HCT116 (cell line): ENCODE data around the gene DIDO1. TPM values are rescaled to one million over a fixed set of nuclear protein-coding genes. Genes with fewer than 3 reads are reported as not detected.

ENCODE experiments used
- ATAC-seq: fragments of 200-7000 bp; cut with Tn5 transposase; 2 replicates; pipeline ENCODE4 v1.9.1; 2020; ENCODE audit warnings: mild to moderate bottlenecking, moderate library complexity
- BruUV-seq: library from RNA; stranded (reverse); fragments of 400-500 nt; replicated peaks from 2 replicates; lab custom pipeline; 2021; lab: Mats Ljungman, UMichigan
- CTCF ChIA-PET: fragments of 300-600 bp; sonication (Branson Sonifier 250); formaldehyde crosslinking; loops from one replicate; lab custom pipeline; 2021; ENCODE audit warnings: antibody characterized with exemption; lab: Charles Lee
- POLR2A ChIA-PET: fragments of 300-600, 350-600 bp; sonication (Branson Sonifier 250); formaldehyde crosslinking; loops from one replicate; lab custom pipeline; 2021; ENCODE audit warnings: antibody characterized with exemption; lab: Charles Lee
- RAD21 ChIA-PET, 2 experiments: fragments of 300-600 bp; sonication (Branson Sonifier 250); formaldehyde crosslinking; loops; one replicate each; lab custom pipeline; 2023; ENCODE audit warnings: low total read pairs in 2 of 2; ENCODE audit not compliant: uncharacterized antibody in 2 of 2, unreplicated experiment in 2 of 2, low non-redundant PET in 1 of 2; lab: Charles Lee
- DNase-seq: peaks from one replicate; pipeline ENCODE4 v3.0.0-alpha.2; 2010; ENCODE audit warnings: low read depth, low spot score
- H2AFZ ChIP-seq: fragments of 200-600 bp; shearing (Covaris generic), sonication (generic); 2 replicates; pipeline ENCODE4 v1.6.1; 2017; ENCODE audit warnings: low read depth, mixed run types, mixed read lengths, antibody characterized with exemption, low read length; ENCODE audit not compliant: poor library complexity, severe bottlenecking
- H3K27ac ChIP-seq: 2 replicates; pipeline ENCODE4 v1.5.1; 2012; ENCODE audit warnings: low read depth, low read length
- H3K27me3 ChIP-seq: fragments of 200-600 bp; sonication (generic); 2 replicates; pipeline ENCODE4 v1.6.1; 2016; ENCODE audit warnings: mixed run types, low read length, mixed read lengths; ENCODE audit not compliant: insufficient read depth
- H3K36me3 ChIP-seq, 2 experiments: fragments of 200-500 bp in 1 of 2; fragments of 200-600 bp in 1 of 2; sonication (Bioruptor generic) in 1 of 2; sonication (generic) in 1 of 2; 2 replicates each; pipeline versions ENCODE4 v1.5.1 to v1.6.1; 2014 to 2016; ENCODE audit warnings: low read length in 2 of 2, inconsistent platforms in 1 of 2, mixed read lengths in 1 of 2, mixed run types in 1 of 2; ENCODE audit not compliant: insufficient read depth in 2 of 2, control insufficient read depth in 1 of 2
- H3K4me1 ChIP-seq, 2 experiments: fragments of 200-600 bp in 1 of 2; sonication (generic) in 1 of 2; 2 replicates each; pipeline versions ENCODE4 v1.5.1 to v1.6.1; 2012 to 2017; ENCODE audit warnings: low read length in 2 of 2, inconsistent platforms in 1 of 2, mild to moderate bottlenecking in 1 of 2, mixed read lengths in 1 of 2, mixed run types in 1 of 2, moderate library complexity in 1 of 2; ENCODE audit not compliant: insufficient read depth in 2 of 2, control insufficient read depth in 1 of 2
- H3K4me2 ChIP-seq: fragments of 200-600 bp; sonication (generic); 2 replicates; pipeline ENCODE4 v1.6.1; 2017; ENCODE audit warnings: mixed run types, low read length, mixed read lengths
- H3K4me3 ChIP-seq, 2 experiments: fragments of 200-600 bp in 1 of 2; sonication (generic) in 1 of 2; replicated peaks in 1 of 2; 2 replicates each; pipeline ENCODE4 v1.5.1; 2011 to 2016; ENCODE audit warnings: low read length in 2 of 2, control low read depth in 1 of 2, low read depth in 1 of 2, mild to moderate bottlenecking in 1 of 2, mixed read lengths in 1 of 2, mixed run types in 1 of 2
- H3K79me2 ChIP-seq: fragments of 200-600 bp; sonication (generic); 2 replicates; pipeline ENCODE4 v1.6.1; 2017; ENCODE audit warnings: mild to moderate bottlenecking, mixed run types, low read length, moderate library complexity, mixed read lengths; ENCODE audit not compliant: insufficient read depth
- H3K9ac ChIP-seq: fragments of 200-600 bp; sonication (generic); 2 replicates; pipeline ENCODE4 v1.6.1; 2016; ENCODE audit warnings: low read length, mixed read lengths
- H3K9me2 ChIP-seq: fragments of 200-600 bp; sonication (generic), shearing (Covaris generic); 2 replicates; pipeline ENCODE4 v1.6.1; 2017; ENCODE audit warnings: mixed run types, mild to moderate bottlenecking, moderate library complexity; ENCODE audit not compliant: insufficient read depth
- H3K9me3 ChIP-seq, 2 experiments: fragments of 200-500 bp in 1 of 2; fragments of 200-600 bp in 1 of 2; sonication (Bioruptor generic) in 1 of 2; sonication (generic) in 1 of 2; 2 replicates each; pipeline ENCODE4 v1.6.1; 2014 to 2017; ENCODE audit warnings: low read length in 2 of 2, mixed read lengths in 2 of 2, inconsistent platforms in 1 of 2, low read depth in 1 of 2, mild to moderate bottlenecking in 1 of 2, mixed run types in 1 of 2, moderate library complexity in 1 of 2; ENCODE audit not compliant: control insufficient read depth in 1 of 2, insufficient read depth in 1 of 2
- H4K20me1 ChIP-seq: fragments of 200-600 bp; sonication (generic), shearing (Covaris generic); 2 replicates; pipeline ENCODE4 v1.6.1; 2017; ENCODE audit warnings: mixed run types, mild to moderate bottlenecking, moderate library complexity; ENCODE audit not compliant: insufficient read depth
- CBX3 ChIP-seq: IDR thresholded peaks from 2 replicates; pipeline ENCODE4 v1.6.1; 2012; ENCODE audit warnings: low read depth
- CEBPB ChIP-seq: IDR thresholded peaks from 2 replicates; pipeline ENCODE4 v1.6.1; 2012; ENCODE audit warnings: low read depth
- EGR1 ChIP-seq: IDR thresholded peaks from 2 replicates; pipeline ENCODE4 v1.6.1; 2012; ENCODE audit warnings: low read depth
- EZH2 ChIP-seq: fragments of 200-600 bp; sonication (generic); IDR thresholded peaks from 2 replicates; pipeline ENCODE4 v1.6.1; 2017; ENCODE audit warnings: antibody characterized with exemption, mixed run types
- EZH2phosphoT487 ChIP-seq: fragments of 200-600 bp; IDR thresholded peaks from 2 replicates; pipeline ENCODE4 v1.6.1; 2018; ENCODE audit warnings: antibody characterized with exemption, borderline replicate concordance
- FOSL1 ChIP-seq: IDR thresholded peaks from 2 replicates; pipeline ENCODE4 v1.6.1; 2012; ENCODE audit warnings: low read depth
- JUND ChIP-seq: IDR thresholded peaks from 2 replicates; pipeline ENCODE4 v1.6.1; 2012
- POLR2A ChIP-seq: IDR thresholded peaks from 2 replicates; pipeline ENCODE4 v1.7.0; 2011; ENCODE audit warnings: borderline replicate concordance; ENCODE audit not compliant: insufficient read depth, insufficient read length; ENCODE audit errors: extremely low read depth
- POLR2AphosphoS5 ChIP-seq: IDR thresholded peaks from 2 replicates; pipeline ENCODE4 v1.6.1; 2011; ENCODE audit warnings: mild to moderate bottlenecking, low read depth, low read length, moderate library complexity
- RAD21 ChIP-seq: IDR thresholded peaks from 2 replicates; pipeline ENCODE4 v1.6.1; 2012; ENCODE audit warnings: low read depth, mild to moderate bottlenecking
- SIN3A ChIP-seq: IDR thresholded peaks from 2 replicates; pipeline ENCODE4 v1.6.1; 2012; ENCODE audit warnings: low read depth
- SP1 ChIP-seq: IDR thresholded peaks from 2 replicates; pipeline ENCODE4 v1.6.1; 2012; ENCODE audit warnings: low read depth
- TCF7L2 ChIP-seq: IDR thresholded peaks from 2 replicates; pipeline ENCODE4 v1.7.0; 2011; ENCODE audit warnings: borderline replicate concordance, inconsistent platforms; ENCODE audit not compliant: insufficient read depth, insufficient read length; ENCODE audit errors: extremely low read depth
- YY1 ChIP-seq: IDR thresholded peaks from 2 replicates; pipeline ENCODE4 v1.6.1; 2011; ENCODE audit warnings: low read length, low read depth, moderate library complexity, mild to moderate bottlenecking; ENCODE audit not compliant: insufficient replicate concordance; ENCODE audit errors: extremely low read depth
- ZFX ChIP-seq: fragments of 450-650 bp; IDR thresholded peaks from 2 replicates; pipeline ENCODE4 v1.6.1; 2017
- intact Hi-C: fragments of 100-400 bp; cut with micrococcal nuclease; formaldehyde crosslinking; loops from 2 replicates; pipeline ENCODE4 v1.10.0; 2022
- total RNA-seq: library from RNA; stranded (reverse); gene quantifications from one replicate; pipeline ENCODE4 v1.2.1, GENCODE V29; 2021; ENCODE audit not compliant: unreplicated experiment
- TF ChIP-seq, protein P1 (sequence below): IDR thresholded peaks from 2 replicates; pipeline ENCODE4 v1.6.1; 2012
- TF ChIP-seq, protein P2 (sequence below): IDR thresholded peaks from 2 replicates; pipeline ENCODE4 v1.6.1; 2012; ENCODE audit warnings: low read depth

Gene DIDO1
- total RNA-seq, 1 experiment from 2014 or later = 41.4 TPM

DNA sequence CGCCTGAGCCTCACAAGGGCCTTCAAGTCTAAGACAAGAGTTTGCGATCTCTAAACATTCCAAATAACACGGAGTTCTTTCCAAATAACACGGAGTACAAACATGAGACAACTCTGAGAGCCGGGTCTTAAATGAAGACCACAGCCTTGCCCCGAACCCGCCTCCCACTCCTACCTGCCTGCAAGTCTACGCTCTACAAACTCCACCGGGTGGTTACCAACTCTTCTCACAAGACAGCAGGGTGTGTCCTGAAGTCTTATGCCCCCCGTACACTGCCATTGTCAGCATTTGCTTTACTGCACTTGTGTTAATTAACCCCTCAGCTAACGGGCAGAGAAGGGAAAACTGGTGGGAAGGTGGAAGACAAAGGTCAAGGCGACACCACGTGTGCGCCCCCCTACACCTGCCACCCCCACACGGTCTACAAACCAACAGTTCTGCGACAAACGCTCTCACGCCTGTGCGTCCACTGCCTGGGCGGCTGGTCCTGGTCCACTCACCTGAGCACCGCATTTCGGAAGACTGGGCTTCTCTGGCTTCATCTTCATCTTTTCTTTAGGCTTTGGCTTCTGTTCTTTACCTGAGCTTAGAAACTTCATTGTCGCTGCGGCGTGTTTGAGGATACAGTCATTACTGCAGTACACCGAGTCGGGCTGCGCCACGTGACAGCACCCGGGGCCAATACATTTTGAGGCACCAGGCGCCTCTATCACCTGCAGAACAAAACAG lies 19.5 kb downstream of the DIDO1 start:
- no peak for ATAC-seq
- no peaks in the 10 kb centered on the region for H3K9me3 ChIP-seq

DNA sequence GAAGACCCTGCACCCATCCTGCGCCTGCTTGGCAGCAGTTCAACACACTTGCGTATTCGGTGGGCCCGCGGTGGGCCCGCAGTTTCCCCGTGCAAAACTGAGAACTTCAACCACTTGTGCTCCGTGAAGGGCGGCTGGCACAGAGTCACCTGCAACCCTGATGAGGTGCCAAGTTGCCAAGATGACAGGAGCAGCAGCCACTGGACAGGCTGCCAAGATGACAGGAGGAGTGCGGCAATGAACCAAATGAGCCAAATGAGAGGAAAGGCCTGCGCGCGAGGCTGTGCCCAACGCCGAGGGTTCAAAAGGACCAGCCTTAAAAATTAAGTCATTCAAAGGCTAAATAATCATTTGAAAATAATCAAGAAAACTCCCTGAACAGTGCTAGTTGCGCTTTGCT lies 20.1 kb downstream of the DIDO1 start:
- no peak overlapping the region for H3K4me3 ChIP-seq
- no peak overlapping the region for H3K4me2 ChIP-seq
- H3K27ac ChIP-seq = no peak overlapping the region
- H3K36me3 ChIP-seq = peaks cover 72 to 90% of the 10 kb centered on the region in 2 experiments
- intact Hi-C loops = no loop called here
- POLR2A ChIA-PET = no interaction called here
- H3K79me2 ChIP-seq = peaks cover 62% of the 10 kb centered on the region
- no peaks in the 10 kb centered on the region for H3K9me2 ChIP-seq
- H2AFZ ChIP-seq = no peak overlapping the region
- ATAC-seq = no peak
- peaks cover 0 to 4% of the 10 kb centered on the region in 2 experiments; a peak in 1 of 4 replicates for H3K4me1 ChIP-seq
- DNase-seq = no peak
- H3K9me3 ChIP-seq = no peaks in the 10 kb centered on the region
- BruUV-seq = no TSS peak
- peaks cover 5% of the 10 kb centered on the region; the same call in 1 of the 2 replicates for H4K20me1 ChIP-seq
- H3K27me3 ChIP-seq = no peaks in the 10 kb centered on the region
- RAD21 ChIA-PET = no interaction called here
- CTCF ChIA-PET = no interaction called here
- H3K9ac ChIP-seq = no peak overlapping the region
- TF ChIP-seq EZH2phosphoT487 (no peak), FOSL1 (no peak), YY1 (no peak), RAD21 (no peak), JUND (no peak), ZFX (no peak), TCF7L2 (no peak), EZH2 (no peak), POLR2A (no peak), CBX3 (no peak), CEBPB (no peak)
- TF ChIP-seq, protein P1, sequence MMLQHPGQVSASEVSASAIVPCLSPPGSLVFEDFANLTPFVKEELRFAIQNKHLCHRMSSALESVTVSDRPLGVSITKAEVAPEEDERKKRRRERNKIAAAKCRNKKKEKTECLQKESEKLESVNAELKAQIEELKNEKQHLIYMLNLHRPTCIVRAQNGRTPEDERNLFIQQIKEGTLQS = no peak
- TF ChIP-seq, protein P2, sequence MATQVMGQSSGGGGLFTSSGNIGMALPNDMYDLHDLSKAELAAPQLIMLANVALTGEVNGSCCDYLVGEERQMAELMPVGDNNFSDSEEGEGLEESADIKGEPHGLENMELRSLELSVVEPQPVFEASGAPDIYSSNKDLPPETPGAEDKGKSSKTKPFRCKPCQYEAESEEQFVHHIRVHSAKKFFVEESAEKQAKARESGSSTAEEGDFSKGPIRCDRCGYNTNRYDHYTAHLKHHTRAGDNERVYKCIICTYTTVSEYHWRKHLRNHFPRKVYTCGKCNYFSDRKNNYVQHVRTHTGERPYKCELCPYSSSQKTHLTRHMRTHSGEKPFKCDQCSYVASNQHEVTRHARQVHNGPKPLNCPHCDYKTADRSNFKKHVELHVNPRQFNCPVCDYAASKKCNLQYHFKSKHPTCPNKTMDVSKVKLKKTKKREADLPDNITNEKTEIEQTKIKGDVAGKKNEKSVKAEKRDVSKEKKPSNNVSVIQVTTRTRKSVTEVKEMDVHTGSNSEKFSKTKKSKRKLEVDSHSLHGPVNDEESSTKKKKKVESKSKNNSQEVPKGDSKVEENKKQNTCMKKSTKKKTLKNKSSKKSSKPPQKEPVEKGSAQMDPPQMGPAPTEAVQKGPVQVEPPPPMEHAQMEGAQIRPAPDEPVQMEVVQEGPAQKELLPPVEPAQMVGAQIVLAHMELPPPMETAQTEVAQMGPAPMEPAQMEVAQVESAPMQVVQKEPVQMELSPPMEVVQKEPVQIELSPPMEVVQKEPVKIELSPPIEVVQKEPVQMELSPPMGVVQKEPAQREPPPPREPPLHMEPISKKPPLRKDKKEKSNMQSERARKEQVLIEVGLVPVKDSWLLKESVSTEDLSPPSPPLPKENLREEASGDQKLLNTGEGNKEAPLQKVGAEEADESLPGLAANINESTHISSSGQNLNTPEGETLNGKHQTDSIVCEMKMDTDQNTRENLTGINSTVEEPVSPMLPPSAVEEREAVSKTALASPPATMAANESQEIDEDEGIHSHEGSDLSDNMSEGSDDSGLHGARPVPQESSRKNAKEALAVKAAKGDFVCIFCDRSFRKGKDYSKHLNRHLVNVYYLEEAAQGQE = no peak

More for the DNA sequence above, 19.5 kb downstream of the DIDO1 start:
- no peaks in the 10 kb centered on the region for H3K27me3 ChIP-seq
- ChIA-PET POLR2A (no interaction called here), CTCF (interaction anchor here (0.6 to 1.6 kb wide), 7 partner anchors 9 to 102 kb away, joined by 3 to 8 read pairs (median 3); no protein-coding TSS in a partner anchor), RAD21 (no interaction called here)
- H3K4me1 ChIP-seq = no peaks in the 10 kb centered on the region
- no peak for TF ChIP-seq TCF7L2
- TF ChIP-seq POLR2AphosphoS5 = no peak
- no peak for TF ChIP-seq CEBPB
- no peak for TF ChIP-seq EGR1
- no peak for TF ChIP-seq RAD21
- TF ChIP-seq, protein P1 = no peak
- TF ChIP-seq CBX3 = no peak
- no peak for TF ChIP-seq ZFX
- no peak for TF ChIP-seq SP1
- TF ChIP-seq JUND = no peak
- no peak for TF ChIP-seq SIN3A
- no peak for TF ChIP-seq EZH2
- H3K36me3 ChIP-seq = peaks cover 70 to 90% of the 10 kb centered on the region in 2 experiments
- intact Hi-C loops = no loop called here
- no TSS peak for BruUV-seq
- peaks cover 69% of the 10 kb centered on the region for H3K79me2 ChIP-seq
- peaks cover 10% of the 10 kb centered on the region; the same call in 1 of the 2 replicates for H4K20me1 ChIP-seq
- H3K9ac ChIP-seq = no peak overlapping the region
- DNase-seq = no peak
- no peak overlapping the region for H3K27ac ChIP-seq
- H3K9me2 ChIP-seq = no peaks in the 10 kb centered on the region
- H3K4me2 ChIP-seq = no peak overlapping the region
- H2AFZ ChIP-seq = no peak overlapping the region
- H3K4me3 ChIP-seq = no peak overlapping the region
